ENCODE measurements around the gene ZSCAN5B. TPM values are rescaled to one million over a fixed set of nuclear protein-coding genes. Genes with fewer than 3 reads are reported as not detected.
A peak's percentile ranks its signal among the peaks of the same experiment; 100 is the strongest.
"Not testable (repeated sequence)": the region's sequence is repeated elsewhere in the genome, so short reads cannot be mapped to it uniquely, and the experiment has no call there.

The ZSCAN5B gene
- total RNA-seq, 6 experiments from 2014 or later = not detected

DNA sequence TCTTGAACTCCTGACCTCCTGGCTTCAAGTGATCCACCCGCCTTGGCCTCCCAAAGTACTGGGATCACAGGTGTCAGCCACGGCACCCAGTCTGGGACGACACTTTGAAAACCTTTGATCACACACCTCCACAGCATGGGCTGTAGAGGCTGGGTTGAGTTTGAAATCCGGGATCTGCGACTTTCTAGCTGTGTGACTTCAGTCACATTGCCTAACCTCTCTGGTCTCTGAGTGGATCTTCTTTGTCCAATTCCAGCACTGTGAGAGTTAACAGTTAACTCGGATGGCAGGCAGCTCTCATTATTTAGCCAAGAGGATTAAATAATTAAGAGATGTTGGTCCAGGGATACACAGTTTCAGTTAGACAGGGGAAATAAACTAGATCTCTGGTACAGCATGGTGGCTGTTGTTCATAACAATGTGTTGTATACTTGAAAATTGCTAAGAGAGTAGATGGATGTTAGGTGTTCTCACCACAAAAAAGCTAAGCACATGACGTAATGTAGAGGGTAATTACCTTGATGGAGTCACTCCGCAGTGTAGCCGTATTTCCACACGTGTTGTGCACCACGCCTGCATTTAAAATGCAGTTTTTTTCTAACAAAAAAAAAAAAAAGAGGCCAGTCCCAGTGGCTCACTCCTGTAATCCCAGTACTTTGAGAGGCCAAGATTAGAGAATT, 19.9 kb downstream of the ZSCAN5B start:
- Histone ChIP-seq H3K4me1 (peaks cover 0 to 8% (median 0%) of the 10 kb centered on the region in 4 donors), H3K36me3 (no peaks in the 10 kb centered on the region), H3K27me3 (no peaks in the 10 kb centered on the region), H3K4me3 (no peak overlapping the region), H3K9me3 (no peaks in the 10 kb centered on the region), H3K27ac (no peak overlapping the region)
- no peak for ATAC-seq
- DNase-seq = no peak
- intact Hi-C loops (cut with DNase I) = loop anchor here in 1 of 2 donors (10.0 kb wide), 2 partner anchors 73 to 103 kb away; no protein-coding TSS in a partner anchor
- TF ChIP-seq POLR2A (IDR thresholded peaks at IDR 0.05) (no peak), CTCF (IDR thresholded peaks at IDR 0.05) (no peak)
- WGBS (ENCODE audit: insufficient coverage, low coverage, low lambda C conversion rate, missing lambda C conversion rate) = 63% methylated on average over 8 of the region's 11 CpGs

- TF ChIP-seq CTCF (IDR thresholded peaks at IDR 0.05) (no peak), POLR2A (IDR thresholded peaks at IDR 0.05) (no peak)
- intact Hi-C loops (cut with DNase I) = loop anchor here in 1 of 2 donors (10.0 kb wide), 2 partner anchors 72 to 102 kb away; no protein-coding TSS in a partner anchor
- WGBS (ENCODE audit: insufficient coverage, low coverage, low lambda C conversion rate, missing lambda C conversion rate) = 71% methylated on average over 12 of the region's 18 CpGs
- Histone ChIP-seq H3K27me3 (no peaks in the 10 kb centered on the region), H3K27ac (no peak overlapping the region), H3K9me3 (no peaks in the 10 kb centered on the region), H3K4me3 (no peak overlapping the region), H3K4me1 (peaks cover 0 to 8% (median 0%) of the 10 kb centered on the region in 4 donors), H3K36me3 (no peaks in the 10 kb centered on the region)
- DNase-seq (no peak), ATAC-seq (no peak)
Measured at GRCh38 chr19:56176881-56177280, 20.7 kb downstream of the ZSCAN5B start.

DNA sequence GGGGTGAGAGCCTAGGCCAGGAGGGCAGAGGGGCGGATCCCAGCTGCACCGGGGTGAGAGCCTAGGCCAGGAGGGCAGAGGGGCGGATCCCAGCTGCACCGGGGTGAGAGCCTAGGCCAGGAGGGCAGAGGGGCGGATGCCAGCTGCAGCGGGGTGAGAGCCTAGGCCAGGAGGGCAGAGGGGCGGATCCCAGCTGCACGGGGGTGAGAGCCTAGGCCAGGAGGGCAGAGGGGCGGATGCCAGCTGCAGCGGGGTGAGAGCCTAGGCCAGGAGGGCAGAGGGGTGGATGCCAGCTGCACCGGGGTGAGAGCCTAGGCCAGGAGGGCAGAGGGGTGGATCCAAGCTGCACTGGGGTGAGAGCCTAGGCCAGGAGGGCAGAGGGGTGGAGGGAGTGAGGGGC, 21.3 kb downstream of the ZSCAN5B start:
- intact Hi-C loops (cut with DNase I) = loop anchor here in 1 of 2 donors (10.0 kb wide), 2 partner anchors 72 to 102 kb away; no protein-coding TSS in a partner anchor
- not testable (repeated sequence) for H3K9me3 ChIP-seq, H3K27ac ChIP-seq, H3K27me3 ChIP-seq, ATAC-seq, H3K4me3 ChIP-seq, H3K36me3 ChIP-seq, H3K4me1 ChIP-seq
- peak in 2 of 3 donors; percentile 58 to 64 for DNase-seq
- WGBS (ENCODE audit: insufficient coverage, low coverage, low lambda C conversion rate, missing lambda C conversion rate) = 3% methylated on average over 4 of the region's 11 CpGs

GRCh38 chr19:56175861-56176307, 21.7 kb downstream of the ZSCAN5B start, which contains the start of gene GALP:
Gene GALP (plus strand): TSS chr19:56176008. CDS start chr19:56177109, 1,101 bp downstream.
- H3K27ac ChIP-seq, H3K4me3 ChIP-seq, H3K9me3 ChIP-seq, H3K27me3 ChIP-seq, H3K36me3 ChIP-seq, H3K4me1 ChIP-seq: not testable (repeated sequence)
- DNase-seq = peak; percentile 74 to 91 (median 88)
- intact Hi-C loops (cut with DNase I) = loop anchor here in 1 of 2 donors (10.0 kb wide), 2 partner anchors 71 to 101 kb away; no protein-coding TSS in a partner anchor
- 23% methylated on average over 10 of the region's 15 CpGs for WGBS (ENCODE audit: insufficient coverage, low coverage, low lambda C conversion rate, missing lambda C conversion rate)
- peak; percentile 30 to 75 (median 52) for ATAC-seq

- no peak for DNase-seq
- H3K27me3 ChIP-seq = no peaks in the 10 kb centered on the region
- intact Hi-C loops (cut with DNase I) = loop anchor here in 1 of 2 donors (10.0 kb wide), 2 partner anchors 70 to 100 kb away; no protein-coding TSS in a partner anchor
- TF ChIP-seq POLR2A (IDR thresholded peaks at IDR 0.05) = no peak
- no peak overlapping the region for H3K4me3 ChIP-seq
- ATAC-seq = peak in 2 of 4 donors; percentile 39 to 44
- H3K4me1 ChIP-seq = peaks cover 0 to 8% (median 2%) of the 10 kb centered on the region in 4 donors
- WGBS (ENCODE audit: insufficient coverage, low coverage, low lambda C conversion rate, missing lambda C conversion rate) = 29% methylated on average over 8 of the region's 11 CpGs
- H3K9me3 ChIP-seq = no peaks in the 10 kb centered on the region
- no peaks in the 10 kb centered on the region for H3K36me3 ChIP-seq
- no peak overlapping the region for H3K27ac ChIP-seq
Measured at GRCh38 chr19:56174550-56174949, 23.0 kb downstream of the ZSCAN5B start.

GRCh38 chr19:56174086-56174485, 23.5 kb downstream of the ZSCAN5B start:
- no peak for TF ChIP-seq POLR2A (IDR thresholded peaks at IDR 0.05)
- TF ChIP-seq CTCF (IDR thresholded peaks at IDR 0.05) = no peak
- no peaks in the 10 kb centered on the region for H3K36me3 ChIP-seq
- H3K27me3 ChIP-seq = no peaks in the 10 kb centered on the region
- no peak overlapping the region for H3K27ac ChIP-seq
- no peaks in the 10 kb centered on the region for H3K9me3 ChIP-seq
- WGBS (ENCODE audit: insufficient coverage, low coverage, low lambda C conversion rate, missing lambda C conversion rate) = 45% methylated on average over 9 of the region's 9 CpGs
- H3K4me1 ChIP-seq = peaks cover 0 to 8% (median 2%) of the 10 kb centered on the region in 4 donors
- intact Hi-C loops (cut with DNase I) = loop anchor here in 1 of 2 donors (10.0 kb wide), 2 partner anchors 69 to 99 kb away; no protein-coding TSS in a partner anchor
- ATAC-seq (no peak), DNase-seq (no peak)
- no peak overlapping the region for H3K4me3 ChIP-seq

All from right lobe of liver (tissue), 6 donors.